CD14-positive monocyte (primary cell): Measurements from ENCODE around the gene MAST2. TPM values are rescaled to one million over a fixed set of nuclear protein-coding genes. Genes with fewer than 3 reads are reported as not detected.

Experiments used
- DNase-seq, 3 donors: peaks; one replicate each; pipeline ENCODE4 v3.0.0-alpha.2; 2011 to 2022
- H2AFZ ChIP-seq: 2 replicates; pipeline ENCODE4 v1.6.0; 2012; ENCODE audit warnings: mild to moderate bottlenecking, low read depth, low read length, inconsistent platforms; ENCODE audit not compliant: insufficient read depth, poor library complexity, severe bottlenecking
- H3K27ac ChIP-seq, 2 donors: 1 replicate in 1 of 2; 2 replicates in 1 of 2; pipeline ENCODE4 v1.5.1; 2012 to 2013; ENCODE audit warnings: low read length in 2 of 2, control low read depth in 1 of 2, inconsistent platforms in 1 of 2, low read depth in 1 of 2, mild to moderate bottlenecking in 1 of 2
- H3K27me3 ChIP-seq, 2 donors: one replicate each; pipeline versions ENCODE4 v1.6.0 to v1.6.1; 2011 to 2013; ENCODE audit warnings: low read length in 2 of 2; ENCODE audit not compliant: control insufficient read depth in 2 of 2, insufficient read depth in 2 of 2
- H3K36me3 ChIP-seq, 2 donors: replicated peaks in 1 of 2; 1 replicate in 1 of 2; 2 replicates in 1 of 2; pipeline versions ENCODE4 v1.5.1 to v1.6.1; 2012 to 2013; ENCODE audit warnings: low read length in 2 of 2, control low read depth in 1 of 2, inconsistent platforms in 1 of 2, mild to moderate bottlenecking in 1 of 2; ENCODE audit not compliant: insufficient read depth in 2 of 2, control insufficient read depth in 1 of 2
- H3K4me1 ChIP-seq, 2 donors: 1 replicate in 1 of 2; 2 replicates in 1 of 2; pipeline versions ENCODE4 v1.5.1 to v1.6.1; 2012 to 2013; ENCODE audit warnings: low read length in 2 of 2, control low read depth in 1 of 2, inconsistent platforms in 1 of 2, mild to moderate bottlenecking in 1 of 2, moderate library complexity in 1 of 2; ENCODE audit not compliant: insufficient read depth in 2 of 2, control insufficient read depth in 1 of 2
- H3K4me2 ChIP-seq: replicated peaks from 2 replicates; pipeline ENCODE3; 2012; ENCODE audit warnings: low read length, moderate library complexity, mild to moderate bottlenecking; ENCODE audit not compliant: poor library complexity, severe bottlenecking; ENCODE audit errors: extremely low read depth
- H3K4me3 ChIP-seq, 3 experiments: fragments of 200-600 bp in 1 of 3; sonication (generic) in 1 of 3; replicated peaks in 1 of 3; 1 replicate in 2 of 3; 2 replicates in 1 of 3; pipeline ENCODE4 v1.5.1; 2011 to 2013; ENCODE audit warnings: low read length in 3 of 3, mild to moderate bottlenecking in 3 of 3, control low read depth in 2 of 3, low read depth in 2 of 3, inconsistent platforms in 1 of 3, moderate library complexity in 1 of 3
- H3K79me2 ChIP-seq: 2 replicates; pipeline ENCODE4 v1.6.0; 2012; ENCODE audit warnings: mild to moderate bottlenecking, control low read depth, inconsistent platforms, low read length, moderate library complexity; ENCODE audit not compliant: insufficient read depth
- H3K9ac ChIP-seq: 2 replicates; pipeline ENCODE4 v1.6.0; 2017; ENCODE audit warnings: low read length, mild to moderate bottlenecking; ENCODE audit not compliant: insufficient read depth, poor library complexity, severe bottlenecking
- H3K9me3 ChIP-seq, 2 donors: replicated peaks in 1 of 2; 1 replicate in 1 of 2; 2 replicates in 1 of 2; pipeline versions ENCODE4 v1.5.1 to v1.6.1; 2012 to 2013; ENCODE audit warnings: low read length in 2 of 2, control low read depth in 1 of 2; ENCODE audit not compliant: control insufficient read depth in 1 of 2, insufficient read depth in 1 of 2
- H4K20me1 ChIP-seq: 2 replicates; pipeline ENCODE4 v1.6.0; 2012; ENCODE audit warnings: mild to moderate bottlenecking, low read length, control low read depth, moderate library complexity; ENCODE audit not compliant: insufficient read depth
- H3K27ac Mint-ChIP-seq, 7 donors: one replicate each; pipeline ENCODE4 v1.8.0; 2020; ENCODE audit warnings: mild to moderate bottlenecking in 7 of 7, mixed read lengths in 7 of 7, moderate library complexity in 6 of 7, inconsistent platforms in 2 of 7
- H3K27me3 Mint-ChIP-seq, 3 donors: one replicate each; pipeline ENCODE4 v1.8.0; 2021 to 2022; ENCODE audit warnings: low read depth in 3 of 3, mild to moderate bottlenecking in 3 of 3, mixed read lengths in 3 of 3, moderate library complexity in 3 of 3, inconsistent platforms in 1 of 3
- H3K36me3 Mint-ChIP-seq, 2 donors: one replicate each; pipeline ENCODE4 v1.8.0; 2020; ENCODE audit warnings: mixed read lengths in 2 of 2, inconsistent platforms in 1 of 2, mild to moderate bottlenecking in 1 of 2
- H3K4me1 Mint-ChIP-seq: one replicate; pipeline ENCODE4 v1.8.0; 2020; ENCODE audit warnings: mild to moderate bottlenecking, mixed read lengths
- H3K4me3 Mint-ChIP-seq, 2 donors: one replicate each; pipeline ENCODE4 v1.8.0; 2020; ENCODE audit warnings: mild to moderate bottlenecking in 2 of 2, mixed read lengths in 2 of 2, moderate library complexity in 1 of 2
- H3K9me3 Mint-ChIP-seq, 7 donors: one replicate each; pipeline ENCODE4 v1.8.0; 2020 to 2022; ENCODE audit warnings: mixed read lengths in 7 of 7, mild to moderate bottlenecking in 6 of 7, moderate library complexity in 6 of 7, inconsistent platforms in 2 of 7
- CTCF ChIP-seq: fragments of 200-600 bp; IDR thresholded peaks from one replicate; pipeline ENCODE4 v1.8.0; 2022; ENCODE audit warnings: antibody characterized with exemption, mild to moderate bottlenecking
- WGBS: methylation state at CpG from one replicate; pipeline ENCODE4 v1.1.5; 2013; ENCODE audit warnings: missing lambda C conversion rate; ENCODE audit not compliant: insufficient coverage; 5-methylcytosine and 5-hydroxymethylcytosine counted together
- intact Hi-C, 2 donors: fragments of 100-400 bp; cut with micrococcal nuclease; formaldehyde crosslinking; loops; one replicate each; pipeline versions ENCODE4 v1.15.0 to v1.15.1; 2023
- polyA plus RNA-seq, 3 donors: library from polyadenylated mRNA; depleted of rRNA in 1 of 3; unstranded in 2 of 3; stranded (reverse) in 1 of 3; fragments of 300-500 nt in 2 of 3; fragments of >200 nt in 1 of 3; fragmentation: Illumina TruSeq in 2 of 3; gene quantifications; 1 replicate in 2 of 3; 2 replicates in 1 of 3; pipeline ENCODE4 v1.2.3, GENCODE V29; 2012 to 2021

The MAST2 gene
- polyA plus RNA-seq, 3 donors: 1.0 to 7.2 (median 2.5) TPM

- 100% methylated on average over 1 of the region's 4 CpGs for WGBS
- H3K4me3 Mint-ChIP-seq: no peak overlapping the region
These were observed 119.9 kb downstream of the MAST2 start for GRCh38 chr1:45923343-45923742.

GRCh38 chr1:45924736-45925135 is 121.3 kb downstream of the MAST2 start:
- TF ChIP-seq CTCF: no peak
- Histone ChIP-seq H3K4me1 (no peaks in the 10 kb centered on the region), H3K9ac (no peak overlapping the region), H3K36me3 (no peaks in the 10 kb centered on the region), H3K4me3 (no peak overlapping the region), H3K4me2 (no peak overlapping the region), H2AFZ (no peak overlapping the region), H3K27ac (no peak overlapping the region), H4K20me1 (no peaks in the 10 kb centered on the region), H3K79me2 (no peaks in the 10 kb centered on the region), H3K27me3 (no peaks in the 10 kb centered on the region), H3K9me3 (no peaks in the 10 kb centered on the region)
- peaks cover 0 to 1% (median 0%) of the 10 kb centered on the region in 3 donors for H3K27me3 Mint-ChIP-seq
- DNase-seq: no peak
- intact Hi-C loops: no loop called here
- H3K36me3 Mint-ChIP-seq: no peaks in the 10 kb centered on the region
- no peak overlapping the region for H3K4me3 Mint-ChIP-seq
- H3K27ac Mint-ChIP-seq: no peak overlapping the region
- 75% methylated on average over 1 of the region's 1 CpG for WGBS
- peaks cover 12% of the 10 kb centered on the region for H3K4me1 Mint-ChIP-seq
- no peaks in the 10 kb centered on the region for H3K9me3 Mint-ChIP-seq

More at GRCh38 chr1:45923343-45923742, 119.9 kb downstream of the MAST2 start:
- H3K4me2 ChIP-seq: no peak overlapping the region
- H3K36me3 ChIP-seq: no peaks in the 10 kb centered on the region
- H3K9me3 Mint-ChIP-seq: no peaks in the 10 kb centered on the region
- H3K9me3 ChIP-seq: no peaks in the 10 kb centered on the region
- H3K27me3 Mint-ChIP-seq: peaks cover 0 to 1% (median 0%) of the 10 kb centered on the region in 3 donors
- intact Hi-C loops: no loop called here
- no peak for DNase-seq
- H3K36me3 Mint-ChIP-seq: no peaks in the 10 kb centered on the region
- H3K79me2 ChIP-seq: no peaks in the 10 kb centered on the region
- no peak overlapping the region for H2AFZ ChIP-seq
- no peak overlapping the region for H3K27ac Mint-ChIP-seq
- no peaks in the 10 kb centered on the region for H3K4me1 ChIP-seq
- H3K4me1 Mint-ChIP-seq: peaks cover 4% of the 10 kb centered on the region
- H4K20me1 ChIP-seq: no peaks in the 10 kb centered on the region
- no peak overlapping the region for H3K27ac ChIP-seq
- H3K9ac ChIP-seq: no peak overlapping the region
- H3K4me3 ChIP-seq: no peak overlapping the region
- H3K27me3 ChIP-seq: no peaks in the 10 kb centered on the region
- no peak for TF ChIP-seq CTCF
